Muscle of arm (tissue), 12 donors: ENCODE measurements around the gene P4HA2. TPM values are rescaled to one million over a fixed set of nuclear protein-coding genes. Genes with fewer than 3 reads are reported as not detected.
"Not testable (repeated sequence)": the region's sequence is repeated elsewhere in the genome, so short reads cannot be mapped to it uniquely, and the experiment has no call there.

Experiments used
- DNase-seq: peaks from one replicate; pipeline ENCODE4 v3.0.0-alpha.2; 2013
- polyA plus RNA-seq, 12 donors: library from polyadenylated mRNA; unstranded; fragments of 120-200 nt; gene quantifications; one replicate each; pipeline ENCODE4 v1.2.1, GENCODE V29; 2013; ENCODE audit not compliant: insufficient read length in 12 of 12

Gene P4HA2
- polyA plus RNA-seq, 12 donors, result 31.0 to 87.0 (median 60.9) TPM; not detected in 1

DNA sequence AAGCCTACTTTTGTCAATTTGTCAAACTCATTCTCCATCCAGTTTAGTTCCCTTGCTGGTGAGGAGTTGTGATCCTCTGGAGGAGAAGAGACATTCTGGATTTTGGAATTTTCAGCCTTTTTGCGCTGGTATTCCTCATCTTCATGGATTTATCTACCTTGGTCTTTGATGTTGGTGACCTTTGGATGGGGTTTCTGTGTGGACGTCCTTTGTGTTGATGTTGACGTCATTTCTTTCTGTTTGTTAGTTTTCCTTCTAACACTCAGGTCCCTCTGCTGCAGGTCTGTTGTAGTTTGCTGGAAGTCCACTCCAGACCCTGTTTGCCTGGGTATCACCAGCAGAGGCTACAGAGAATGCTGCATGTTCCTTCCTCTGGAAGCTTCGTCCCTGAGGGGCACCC, 71.2 kb downstream of the P4HA2 start:
- no peak for DNase-seq

DNA sequence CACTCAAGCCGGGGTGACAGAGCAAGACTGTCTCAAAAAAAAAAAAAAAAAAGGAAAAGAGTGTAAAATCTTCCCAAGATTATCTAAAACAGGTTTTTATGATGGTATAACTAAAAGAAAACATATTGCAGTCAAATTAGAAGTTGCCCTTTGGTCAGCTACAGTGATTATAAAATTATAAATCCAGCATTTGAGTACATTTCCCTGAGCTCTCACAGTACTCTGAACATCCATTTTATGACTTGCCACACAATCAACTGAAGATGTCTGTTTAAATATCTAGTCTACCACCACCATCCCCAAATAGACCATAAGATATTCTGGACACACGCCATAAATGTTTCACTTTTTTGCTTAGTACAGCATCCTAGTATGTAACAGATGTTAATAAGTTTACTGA, 77.1 kb downstream of the P4HA2 start:
- no peak for DNase-seq

DNA sequence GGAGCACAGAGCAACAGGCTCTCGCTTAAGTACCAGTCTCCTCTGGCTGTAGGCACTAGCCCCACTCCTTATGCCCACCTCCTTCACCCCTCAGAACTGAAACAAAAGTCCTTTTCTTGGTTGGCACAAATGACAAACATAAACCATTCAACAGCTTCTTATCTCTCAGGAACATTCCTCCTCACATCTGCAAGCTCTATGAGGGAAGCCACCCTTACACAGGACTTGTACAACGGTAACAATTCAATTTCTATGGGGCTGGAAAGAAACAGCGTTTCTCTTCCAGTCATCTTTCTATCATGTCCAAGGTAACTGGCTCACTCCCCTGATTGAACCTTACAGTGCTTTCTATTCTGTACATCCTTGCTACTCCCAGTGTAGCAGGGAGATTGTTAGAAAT, 80.0 kb downstream of the P4HA2 start:
- no peak for DNase-seq

DNA sequence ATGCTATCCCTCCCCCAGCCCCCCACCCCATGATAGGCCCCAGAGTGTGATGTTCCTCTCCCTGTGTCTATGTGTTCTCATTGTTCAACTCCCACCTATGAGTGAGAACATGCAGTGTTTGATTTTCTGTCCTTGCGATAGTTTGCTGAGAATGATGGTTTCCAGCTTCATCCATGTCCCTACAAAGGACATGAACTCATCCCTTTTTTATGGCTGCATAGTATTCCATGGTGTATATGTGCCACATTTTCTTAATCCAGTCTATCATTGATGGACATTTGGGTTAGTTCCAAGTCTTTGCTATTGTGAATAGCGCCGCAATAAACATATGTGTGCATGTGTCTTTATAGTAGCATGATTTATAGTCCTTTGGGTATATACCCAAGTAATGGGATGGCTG, 82.3 kb downstream of the P4HA2 start:
- not testable (repeated sequence) for DNase-seq

DNA sequence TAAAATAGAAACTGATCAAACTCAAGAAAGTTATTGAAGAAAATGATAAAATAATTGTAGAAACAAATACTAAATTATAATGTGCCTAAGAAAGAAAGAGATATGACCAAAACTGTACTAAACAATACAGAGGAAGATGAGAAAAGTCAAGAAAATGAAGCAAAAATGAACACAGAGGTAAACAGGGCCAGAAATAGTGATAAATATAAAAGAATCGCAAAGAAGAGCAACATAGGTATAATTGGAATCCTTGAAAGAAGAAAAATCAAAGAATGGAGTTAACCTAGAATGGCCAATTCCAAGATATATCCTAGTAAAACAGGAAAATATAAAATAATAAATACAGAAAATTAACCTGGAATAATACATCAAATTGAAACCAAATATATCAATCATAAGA, 84.5 kb downstream of the P4HA2 start:
- no peak for DNase-seq

DNA sequence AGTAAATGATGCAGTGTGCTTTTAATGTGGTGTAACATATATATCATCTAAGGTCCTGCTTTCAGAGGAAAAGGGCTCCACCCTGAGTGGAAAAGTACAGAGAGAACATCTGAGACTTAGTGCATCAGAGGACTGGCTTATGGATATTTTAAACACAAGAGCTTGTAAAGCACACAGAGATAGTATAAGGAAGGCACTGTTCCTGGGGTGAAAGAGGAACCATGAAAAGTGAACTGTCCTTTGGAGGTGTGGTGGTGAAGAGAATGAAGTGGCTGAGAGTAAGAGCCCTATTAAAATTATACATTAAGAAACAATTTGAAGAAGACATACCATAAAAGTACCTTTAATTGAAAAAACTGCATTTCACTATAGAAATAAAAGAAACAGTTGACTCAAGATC, 85.2 kb downstream of the P4HA2 start:
- no peak for DNase-seq

Other genes with a start within 250 kb of the P4HA2 start
- gene ACSL6, start 216.2 kb downstream of the P4HA2 start, polyA plus RNA-seq, result 1 to 10 TPM in 1 of 12 donors, under 1 TPM in 9, not detected in 2; 0.28 to 1.9 (median 0.67) TPM
- gene IL3, start 167.2 kb downstream of the P4HA2 start, polyA plus RNA-seq, result not detected
- gene CSF2, start 154.1 kb downstream of the P4HA2 start, polyA plus RNA-seq, result not detected
- 100 to 1,000 TPM in 1 of 12 donors, 10 to 100 TPM in 10, not detected in 1; 41.6 to 104 (median 47.7) TPM for gene PDLIM4, start 29.8 kb upstream of the P4HA2 start, polyA plus RNA-seq
- 1 to 10 TPM in 10 of 12 donors, not detected in 2; 2.3 to 5.0 (median 3.7) TPM for gene SLC22A4, start 66.5 kb upstream of the P4HA2 start, polyA plus RNA-seq
- 10 to 100 TPM in 4 of 12 donors, 1 to 10 TPM in 7, not detected in 1; 6.0 to 14.0 (median 8.8) TPM for gene SLC22A5, start 141.9 kb upstream of the P4HA2 start, polyA plus RNA-seq